ENCODE data around the gene RCAN3.

RCAN3 gene

DNA sequence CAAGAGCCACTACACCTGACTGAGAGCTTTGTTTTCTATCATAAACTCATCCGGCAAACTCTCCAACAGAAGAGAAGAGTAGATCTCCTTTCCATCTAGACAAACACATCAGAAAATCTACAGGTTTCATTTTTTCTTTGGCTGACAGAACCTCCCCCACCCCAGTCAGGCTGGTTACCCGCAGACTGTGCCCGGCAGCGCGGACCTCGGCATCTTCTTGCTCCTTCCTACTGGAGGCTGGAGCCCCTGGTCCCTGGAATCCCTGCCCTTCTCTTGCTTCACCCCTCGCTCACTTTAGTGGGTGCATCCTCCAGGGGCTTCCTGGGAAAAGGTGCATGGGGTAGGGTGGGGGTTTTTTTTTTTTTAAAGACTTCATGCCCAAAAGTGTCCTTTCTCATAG is 76.2 kb downstream of the RCAN3 start:
- DNase-seq (ENCODE audit: low read depth in 2 of 2), result no peak

DNA sequence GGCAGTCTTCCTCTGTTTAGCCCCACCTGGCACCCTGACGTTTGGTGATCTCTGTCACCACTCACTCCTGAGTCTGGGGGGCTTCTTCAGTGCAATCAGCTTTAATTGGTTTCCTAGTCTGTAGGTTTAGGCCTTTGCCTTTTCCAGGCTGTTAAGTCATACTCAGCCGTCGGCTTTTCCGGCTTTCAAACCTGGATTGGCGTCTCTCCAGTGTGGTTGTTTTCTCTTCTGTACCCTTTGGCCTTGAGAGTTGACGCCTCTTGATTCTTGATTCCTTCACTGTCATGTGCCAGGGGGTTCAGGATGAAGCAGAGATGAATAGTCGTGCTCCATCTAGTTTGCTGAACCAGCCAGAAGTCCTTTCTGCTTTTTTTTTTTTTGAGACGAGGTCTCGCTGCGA is 78.1 kb downstream of the RCAN3 start:
- DNase-seq (ENCODE audit: low read depth in 2 of 2), result no peak

DNA sequence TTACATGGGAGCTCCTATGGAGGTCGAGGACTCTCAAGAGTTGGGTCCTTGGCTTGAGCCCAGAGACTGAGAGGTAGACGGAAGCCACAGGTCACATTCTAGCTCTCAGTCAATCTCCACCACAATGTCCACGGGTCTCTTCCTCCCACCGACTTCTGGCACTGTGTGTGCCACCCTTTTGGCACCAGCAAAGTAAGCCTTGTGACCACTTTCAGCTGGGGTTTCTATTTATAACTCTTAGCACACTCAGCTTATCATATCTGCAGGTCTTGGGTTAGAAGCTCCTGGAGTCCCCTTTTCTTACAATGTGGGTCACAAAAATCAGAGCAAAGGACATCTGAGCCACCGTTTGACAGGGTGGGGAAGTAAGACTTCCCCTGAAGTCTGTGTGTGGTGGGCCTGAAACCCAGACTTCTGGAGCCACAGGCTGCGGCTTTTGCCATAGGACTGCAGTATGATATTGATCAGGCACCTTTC is 81.6 kb downstream of the RCAN3 start:
- DNase-seq (ENCODE audit: low read depth in 2 of 2), result no peak

DNA sequence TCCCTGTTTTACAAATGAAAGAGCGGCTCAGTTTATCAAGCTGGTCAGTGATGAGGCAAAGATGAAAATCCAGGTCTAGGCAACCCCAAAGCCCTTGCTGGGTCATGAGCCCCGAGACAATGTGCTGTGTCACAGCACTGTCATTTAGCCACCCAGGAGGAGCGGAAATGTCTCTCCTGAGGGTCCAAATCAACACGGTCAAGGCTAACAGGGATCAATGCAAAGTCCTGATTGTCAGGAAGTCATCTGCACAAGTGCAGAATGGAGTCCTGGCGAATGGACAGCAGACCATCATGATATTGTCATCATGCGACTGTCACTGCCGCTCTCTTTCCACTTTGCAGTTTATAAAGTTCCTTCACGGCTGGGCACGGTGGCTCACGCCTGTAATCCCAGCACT is 83.5 kb downstream of the RCAN3 start:
- DNase-seq (ENCODE audit: low read depth in 2 of 2), result no peak

DNA sequence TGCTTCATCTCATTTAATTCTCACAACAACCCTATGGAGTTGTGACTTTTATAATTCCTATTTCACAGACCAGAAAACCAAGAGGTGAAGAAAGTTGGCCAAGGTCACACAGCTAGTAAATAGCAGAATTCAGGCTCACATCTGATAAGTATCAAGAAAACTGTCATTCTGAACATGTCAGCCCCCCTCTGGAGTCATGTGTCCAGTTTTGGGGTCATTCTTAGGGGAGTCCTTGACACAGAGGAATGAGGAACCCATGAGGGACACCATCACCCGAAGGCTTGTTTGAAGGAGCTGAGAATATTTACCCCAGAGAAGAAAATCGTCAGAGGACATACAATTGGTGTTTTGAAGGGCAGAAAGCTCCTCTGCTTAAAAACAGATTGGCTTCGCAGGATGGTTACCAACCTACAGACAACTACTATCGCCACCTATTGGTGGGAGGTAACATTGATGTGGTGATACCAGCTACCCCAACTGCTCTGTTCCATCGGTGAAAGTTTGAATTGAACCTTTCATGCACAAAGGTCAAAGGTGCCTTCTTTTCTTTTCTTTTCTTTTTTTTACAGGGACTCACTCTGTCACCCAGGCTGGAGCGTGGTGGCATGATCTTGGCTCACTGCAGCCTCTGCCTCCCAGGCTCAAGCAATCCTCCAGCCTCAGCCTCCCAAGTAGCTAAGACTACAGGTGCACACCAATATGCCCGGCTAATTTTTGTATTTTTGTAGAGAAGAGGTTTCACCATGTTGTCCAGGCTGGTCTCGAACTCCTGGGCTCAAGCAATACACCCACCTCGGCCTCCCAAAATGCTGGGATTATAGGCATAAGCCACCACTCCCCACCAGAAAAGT is 84.6 kb downstream of the RCAN3 start:
- peak in 1 of 2 donors; percentile 39 for DNase-seq (ENCODE audit: low read depth in 2 of 2)

DNA sequence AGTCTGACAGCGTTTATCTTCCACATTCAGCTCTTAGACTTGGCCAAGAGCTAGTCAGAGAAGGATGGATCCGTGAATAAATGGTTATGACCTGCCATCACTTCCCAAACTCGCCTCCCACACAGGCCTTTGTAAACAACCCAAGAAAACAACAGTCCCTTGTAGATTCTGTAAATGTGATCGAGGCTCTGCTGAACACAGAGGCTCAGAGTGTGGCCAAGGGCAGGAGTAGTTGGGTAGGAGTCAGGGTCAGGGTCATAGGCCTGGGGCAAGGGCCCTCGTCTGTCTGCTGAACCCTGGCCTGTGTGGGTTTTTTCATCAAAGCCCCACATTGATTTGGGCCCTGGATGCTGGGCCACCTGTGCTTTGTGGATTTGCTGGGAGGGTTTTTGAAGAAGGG is 85.9 kb downstream of the RCAN3 start:
- no peak for DNase-seq (ENCODE audit: low read depth in 2 of 2)

DNA sequence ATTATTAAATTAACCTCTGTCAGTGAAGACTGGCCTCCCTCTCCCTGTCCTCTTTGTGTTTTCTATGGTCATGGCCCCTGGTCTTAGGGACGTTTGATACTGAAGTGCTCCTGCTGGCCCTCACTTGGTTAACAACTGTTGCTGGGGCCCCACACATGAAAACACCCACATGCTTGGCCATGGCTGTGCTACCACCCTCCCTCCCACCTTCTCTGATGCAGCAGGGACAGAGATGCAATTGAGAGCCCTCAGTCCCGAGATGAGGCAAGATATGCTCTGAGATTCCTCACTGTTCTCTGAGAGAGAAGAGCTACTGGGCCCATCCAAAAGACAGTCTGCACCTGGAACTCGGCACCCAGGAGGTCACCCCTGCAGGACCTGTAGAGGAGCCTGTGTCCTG is 86.6 kb downstream of the RCAN3 start:
- DNase-seq (ENCODE audit: low read depth in 2 of 2), result no peak

Measured in stimulated activated CD8-positive, alpha-beta memory T cell treated with anti-CD3 and anti-CD28 coated beads, Interleukin-7, amount 100 ng/mL, for 4 hours (primary cell).